ENCODE results near the gene SLC29A2. TPM values are rescaled to one million over a fixed set of nuclear protein-coding genes. Genes with fewer than 3 reads are reported as not detected.

Gene SLC29A2
- polyA plus RNA-seq, 3 donors = 0.11 to 1.3 TPM; not detected in 1

DNA sequence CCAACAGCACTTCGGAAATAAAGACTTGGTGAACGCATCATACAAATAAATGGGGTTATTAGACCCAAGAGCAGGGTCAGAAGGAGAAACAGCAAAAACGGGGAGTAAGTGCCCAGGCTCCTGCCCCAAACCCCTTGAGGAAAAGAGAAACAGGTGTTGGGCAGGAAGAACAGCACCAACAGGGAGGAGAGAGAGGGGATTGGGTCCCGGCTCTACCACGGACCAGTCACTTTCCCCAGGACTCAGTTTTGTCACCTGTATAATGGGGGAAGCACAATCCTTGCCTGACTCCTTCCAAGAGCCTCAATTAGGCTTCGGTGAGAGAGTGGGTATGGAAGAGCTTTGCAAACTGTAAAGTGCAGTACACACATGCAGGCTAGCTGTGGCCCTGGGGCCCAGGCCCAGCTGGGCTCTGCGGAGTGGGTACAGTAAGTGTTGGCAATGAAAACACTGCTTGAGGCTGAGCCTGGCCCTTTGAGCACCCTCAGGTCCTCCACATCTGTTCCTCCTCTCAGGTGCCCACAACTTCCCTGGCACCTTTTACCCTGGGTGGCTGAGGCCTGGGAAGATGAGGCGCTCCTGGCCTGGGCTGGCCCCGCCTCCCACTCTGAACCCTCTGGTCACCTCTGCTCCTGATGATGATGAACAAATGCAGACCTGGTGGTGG, 8.9 kb downstream of the SLC29A2 start:
- Histone ChIP-seq H3K4me2 (replicated peaks; ENCODE audit: extremely low read depth, low read length, poor library complexity, severe bottlenecking) (no peak overlapping the region), H3K9me3 (replicated peaks in 1 of 2; ENCODE audit: control insufficient read depth in 1 of 2, insufficient read depth in 1 of 2, low read length in 2 of 2) (no peaks in the 10 kb centered on the region), H3K79me2 (ENCODE audit: insufficient read depth, low read length) (no peaks in the 10 kb centered on the region), H3K36me3 (replicated peaks in 1 of 2; ENCODE audit: control insufficient read depth in 1 of 2, insufficient read depth in 2 of 2, low read length in 2 of 2) (no peaks in the 10 kb centered on the region), H3K4me3 (replicated peaks in 1 of 3; ENCODE audit: low read depth in 2 of 3, low read length in 3 of 3) (no peak overlapping the region), H3K27me3 (ENCODE audit: control insufficient read depth in 2 of 2, insufficient read depth in 2 of 2, low read length in 2 of 2) (no peaks in the 10 kb centered on the region), H4K20me1 (ENCODE audit: insufficient read depth, low read length) (no peaks in the 10 kb centered on the region), H3K27ac (ENCODE audit: low read depth in 1 of 2, low read length in 2 of 2) (no peak overlapping the region), H3K9ac (ENCODE audit: insufficient read depth, low read length, poor library complexity, severe bottlenecking) (no peak overlapping the region), H3K4me1 (ENCODE audit: control insufficient read depth in 1 of 2, insufficient read depth in 2 of 2, low read length in 2 of 2) (no peaks in the 10 kb centered on the region), H2AFZ (ENCODE audit: insufficient read depth, low read depth, low read length, poor library complexity, severe bottlenecking) (no peak overlapping the region)
- Mint-ChIP-seq H3K36me3 (no peaks in the 10 kb centered on the region), H3K4me1 (no peaks in the 10 kb centered on the region), H3K4me3 (no peak overlapping the region), H3K27ac (no peak overlapping the region), H3K27me3 (ENCODE audit: low read depth in 3 of 3) (peaks cover 0 to 9% (median 4%) of the 10 kb centered on the region in 3 donors), H3K9me3 (peaks cover 0 to 1% (median 0%) of the 10 kb centered on the region in 7 donors)
- TF ChIP-seq, protein P1, sequence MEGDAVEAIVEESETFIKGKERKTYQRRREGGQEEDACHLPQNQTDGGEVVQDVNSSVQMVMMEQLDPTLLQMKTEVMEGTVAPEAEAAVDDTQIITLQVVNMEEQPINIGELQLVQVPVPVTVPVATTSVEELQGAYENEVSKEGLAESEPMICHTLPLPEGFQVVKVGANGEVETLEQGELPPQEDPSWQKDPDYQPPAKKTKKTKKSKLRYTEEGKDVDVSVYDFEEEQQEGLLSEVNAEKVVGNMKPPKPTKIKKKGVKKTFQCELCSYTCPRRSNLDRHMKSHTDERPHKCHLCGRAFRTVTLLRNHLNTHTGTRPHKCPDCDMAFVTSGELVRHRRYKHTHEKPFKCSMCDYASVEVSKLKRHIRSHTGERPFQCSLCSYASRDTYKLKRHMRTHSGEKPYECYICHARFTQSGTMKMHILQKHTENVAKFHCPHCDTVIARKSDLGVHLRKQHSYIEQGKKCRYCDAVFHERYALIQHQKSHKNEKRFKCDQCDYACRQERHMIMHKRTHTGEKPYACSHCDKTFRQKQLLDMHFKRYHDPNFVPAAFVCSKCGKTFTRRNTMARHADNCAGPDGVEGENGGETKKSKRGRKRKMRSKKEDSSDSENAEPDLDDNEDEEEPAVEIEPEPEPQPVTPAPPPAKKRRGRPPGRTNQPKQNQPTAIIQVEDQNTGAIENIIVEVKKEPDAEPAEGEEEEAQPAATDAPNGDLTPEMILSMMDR (IDR thresholded peaks at IDR 0.05) = no peak
- WGBS (ENCODE audit: insufficient coverage) = 96% methylated on average over 3 of the region's 9 CpGs
- intact Hi-C loops (cut with micrococcal nuclease) = no loop called here
- DNase-seq = peak in 1 of 3 donors; percentile 1

- Histone ChIP-seq H3K4me2 (replicated peaks; ENCODE audit: extremely low read depth, low read length, poor library complexity, severe bottlenecking) (no peak overlapping the region), H3K36me3 (replicated peaks in 1 of 2; ENCODE audit: control insufficient read depth in 1 of 2, insufficient read depth in 2 of 2, low read length in 2 of 2) (no peaks in the 10 kb centered on the region), H3K9ac (ENCODE audit: insufficient read depth, low read length, poor library complexity, severe bottlenecking) (no peak overlapping the region), H3K4me1 (ENCODE audit: control insufficient read depth in 1 of 2, insufficient read depth in 2 of 2, low read length in 2 of 2) (no peaks in the 10 kb centered on the region), H2AFZ (ENCODE audit: insufficient read depth, low read depth, low read length, poor library complexity, severe bottlenecking) (no peak overlapping the region), H3K27me3 (ENCODE audit: control insufficient read depth in 2 of 2, insufficient read depth in 2 of 2, low read length in 2 of 2) (no peaks in the 10 kb centered on the region), H3K79me2 (ENCODE audit: insufficient read depth, low read length) (no peaks in the 10 kb centered on the region), H4K20me1 (ENCODE audit: insufficient read depth, low read length) (no peaks in the 10 kb centered on the region), H3K27ac (ENCODE audit: low read depth in 1 of 2, low read length in 2 of 2) (no peak overlapping the region), H3K9me3 (replicated peaks in 1 of 2; ENCODE audit: control insufficient read depth in 1 of 2, insufficient read depth in 1 of 2, low read length in 2 of 2) (no peaks in the 10 kb centered on the region), H3K4me3 (replicated peaks in 1 of 3; ENCODE audit: low read depth in 2 of 3, low read length in 3 of 3) (no peak overlapping the region)
- H3K27ac Mint-ChIP-seq = no peak overlapping the region
- H3K4me1 Mint-ChIP-seq = no peaks in the 10 kb centered on the region
- no peaks in the 10 kb centered on the region for H3K36me3 Mint-ChIP-seq
- TF ChIP-seq, protein P1 (IDR thresholded peaks at IDR 0.05) = no peak
- DNase-seq = no peak
- peaks cover 0 to 7% (median 4%) of the 10 kb centered on the region in 3 donors for H3K27me3 Mint-ChIP-seq (ENCODE audit: low read depth in 3 of 3)
- WGBS (ENCODE audit: insufficient coverage) = 80% methylated on average over 6 of the region's 6 CpGs
- intact Hi-C loops (cut with micrococcal nuclease) = no loop called here
- peaks cover 0 to 1% (median 0%) of the 10 kb centered on the region in 7 donors for H3K9me3 Mint-ChIP-seq
- no peak overlapping the region for H3K4me3 Mint-ChIP-seq
Observed at GRCh38 chr11:66361502-66361941, 10.0 kb downstream of the SLC29A2 start.

Data from CD14-positive monocyte (primary cell).